Fibroblast of mammary gland (primary cell): ENCODE measurements around the gene CREG1.

Source experiments
- DNase-seq: peaks from one replicate; pipeline ENCODE4 v3.0.0-alpha.2; 2010; ENCODE audit warnings: low read depth
- H3K4me3 ChIP-seq: 2 replicates; pipeline ENCODE4 v1.5.1; 2011; ENCODE audit warnings: low read depth, mild to moderate bottlenecking, low read length, moderate library complexity; ENCODE audit not compliant: control insufficient read depth
- CTCF ChIP-seq: conservative IDR thresholded peaks from 2 replicates; pipeline ENCODE4 v1.5.1; 2011; ENCODE audit warnings: low read depth, low read length, inconsistent platforms; ENCODE audit not compliant: control insufficient read depth, insufficient read depth

Gene CREG1

GRCh38 chr1:167532964-167533824 lies 20.4 kb downstream of the CREG1 start:
- no peak overlapping the region for H3K4me3 ChIP-seq
- TF ChIP-seq CTCF, result no peak
- no peak for DNase-seq

- no peak for DNase-seq
- TF ChIP-seq CTCF, result no peak
Observed at GRCh38 chr1:167532375-167532774, 21.2 kb downstream of the CREG1 start.

GRCh38 chr1:167529829-167530474 lies 23.6 kb downstream of the CREG1 start:
- DNase-seq, result peak; percentile 37
- H3K4me3 ChIP-seq, result no peak overlapping the region
- no peak for TF ChIP-seq CTCF

More at GRCh38 chr1:167532375-167532774, 21.2 kb downstream of the CREG1 start:
- no peak overlapping the region for H3K4me3 ChIP-seq

- TF ChIP-seq CTCF, result no peak
- H3K4me3 ChIP-seq, result no peak overlapping the region
- DNase-seq, result no peak
Observed at GRCh38 chr1:167528057-167528728, 25.4 kb downstream of the CREG1 start.

GRCh38 chr1:167526667-167527383 lies 26.7 kb downstream of the CREG1 start:
- H3K4me3 ChIP-seq, result no peak overlapping the region
- no peak for DNase-seq
- no peak for TF ChIP-seq CTCF

GRCh38 chr1:167524651-167525050 lies 28.9 kb downstream of the CREG1 start:
- no peak for TF ChIP-seq CTCF
- no peak overlapping the region for H3K4me3 ChIP-seq
- no peak for DNase-seq
